RWPE1 (cell line): ENCODE measurements around the gene ARFGAP1.

Experiments
- CTCF ChIA-PET: fragments of 350-600 bp; sonication (Branson Sonifier 250); formaldehyde crosslinking; extraction: SDS; loops from one replicate; lab custom pipeline; 2021; lab: Yijun Ruan, JAX
- POLR2A ChIA-PET: fragments of 400-600 bp; formaldehyde crosslinking; extraction: SDS; loops from one replicate; lab custom pipeline; 2020; ENCODE audit warnings: antibody characterized with exemption; ENCODE audit not compliant: low non-redundant PET; lab: Yijun Ruan, JAX
- DNase-seq: peaks from one replicate; pipeline ENCODE4 v3.0.0; 2012; ENCODE audit warnings: low spot score
- H3K27ac ChIP-seq: fragments of 450-650 bp; 2 replicates; pipeline ENCODE4 v1.5.1; 2017
- CTCF ChIP-seq: fragments of 450-650 bp; conservative IDR thresholded peaks from 2 replicates; pipeline ENCODE4 v1.5.1; 2017; ENCODE audit warnings: low read depth, mild to moderate bottlenecking

Gene ARFGAP1

GRCh38 chr20:63272105-63273058 lies at the start of gene ARFGAP1:
TSS of gene ARFGAP1 (plus strand) at chr20:63272813. CDS start at chr20:63275581, 2,768 bp downstream.
- TF ChIP-seq CTCF, result no peak
- POLR2A ChIA-PET, result interaction anchor here (0.6 to 0.9 kb wide), 2 partner anchors 19 to 49 kb away, joined by 3 to 4 read pairs; no protein-coding TSS in a partner anchor
- peak; percentile 96 for DNase-seq
- peak within 1 kb of the TSS; percentile 63 for H3K27ac ChIP-seq
- CTCF ChIA-PET, result interaction anchor here (0.5 to 2.4 kb wide), 12 partner anchors 21 to 372 kb away, joined by 3 to 13 read pairs (median 3); partner anchors contain the start of gene BIRC7

- H3K27ac ChIP-seq, result no peak overlapping the region
- CTCF ChIA-PET, result interaction anchor here (0.5 to 4.8 kb wide), 59 partner anchors 10 to 1253 kb away, joined by 3 to 111 read pairs (median 5); partner anchors contain the start of genes ARFGAP1, BIRC7, COL20A1 and KCNQ2
- TF ChIP-seq CTCF, result peak; percentile 97
- DNase-seq, result peak; percentile 48
- POLR2A ChIA-PET, result interaction anchor here (0.8 kb wide), 1 partner anchor 50 kb away, joined by 4 read pairs; the partner anchor contains the start of gene ARFGAP1
These were observed 49.3 kb upstream of the ARFGAP1 start for GRCh38 chr20:63223121-63223825.

GRCh38 chr20:63223826-63224207 lies 48.8 kb upstream of the ARFGAP1 start:
- POLR2A ChIA-PET, result interaction anchor here (0.6 to 0.8 kb wide), 2 partner anchors 49 to 409 kb away, joined by 3 to 4 read pairs; partner anchors contain the start of gene ARFGAP1
- CTCF ChIA-PET, result interaction anchor here (0.6 to 4.8 kb wide), 54 partner anchors 10 to 1254 kb away, joined by 3 to 111 read pairs (median 6); partner anchors contain the start of genes ARFGAP1, BIRC7, COL20A1 and KCNQ2
- H3K27ac ChIP-seq, result peak overlapping the region; percentile 59
- DNase-seq, result no peak
- TF ChIP-seq CTCF, result no peak

GRCh38 chr20:63224412-63225081 lies 48.1 kb upstream of the ARFGAP1 start:
- ChIA-PET CTCF (interaction anchor here (0.6 to 4.8 kb wide), 32 partner anchors 10 to 347 kb away, joined by 3 to 111 read pairs (median 12); partner anchors contain the start of genes ARFGAP1, BIRC7, COL20A1 and NKAIN4), POLR2A (interaction anchor here (0.6 kb wide), 1 partner anchor 408 kb away, joined by 3 read pairs; no protein-coding TSS in a partner anchor)
- peak; percentile 59 for TF ChIP-seq CTCF
- peak; percentile 63 for DNase-seq
- peak overlapping the region; percentile 59 for H3K27ac ChIP-seq

GRCh38 chr20:63225082-63225454 lies 47.5 kb upstream of the ARFGAP1 start:
- no peak for DNase-seq
- ChIA-PET CTCF (interaction anchor here (0.6 to 4.8 kb wide), 10 partner anchors 9 to 157 kb away, joined by 3 to 111 read pairs (median 9); partner anchors contain the start of genes BIRC7, NKAIN4 and YTHDF1), POLR2A (no interaction called here)
- peak overlapping the region; percentile 59 for H3K27ac ChIP-seq
- TF ChIP-seq CTCF, result no peak
